Fibroblast of skin of left quadriceps (primary cell): ENCODE data around the gene U2AF2.

Experiments
- DNase-seq, 2 experiments: peaks; one replicate each; pipeline ENCODE4 v3.0.0-alpha.2; 2013; ENCODE audit warnings: low read depth in 2 of 2

U2AF2 gene

GRCh38 chr19:55621673-55622231 is 33.1 kb upstream of the U2AF2 start:
- DNase-seq: no peak

- DNase-seq: no peak
Observed at GRCh38 chr19:55622242-55622969, 32.4 kb upstream of the U2AF2 start.

GRCh38 chr19:55623130-55623529 is 31.7 kb upstream of the U2AF2 start:
- DNase-seq: no peak

- no peak for DNase-seq
Observed at GRCh38 chr19:55623561-55623960, 31.3 kb upstream of the U2AF2 start.

- peak; percentile 84 to 86 for DNase-seq
Observed at GRCh38 chr19:55624109-55625003, 30.5 kb upstream of the U2AF2 start, which contains the start of gene ZNF784. TSS of gene ZNF784 (minus strand) at chr19:55624566. CDS start at chr19:55624561, 5 bp downstream.

GRCh38 chr19:55625004-55625326 is 29.9 kb upstream of the U2AF2 start:
- no peak for DNase-seq

- no peak for DNase-seq
Observed at GRCh38 chr19:55626350-55626749, 28.5 kb upstream of the U2AF2 start.

GRCh38 chr19:55632463-55632834 is 22.4 kb upstream of the U2AF2 start:
- DNase-seq: peak; percentile 80 to 81

GRCh38 chr19:55633861-55634260 is 21.0 kb upstream of the U2AF2 start:
- no peak for DNase-seq

GRCh38 chr19:55635334-55635717 is 19.5 kb upstream of the U2AF2 start:
- DNase-seq: no peak

- no peak for DNase-seq
Observed at GRCh38 chr19:55635856-55636440, 18.9 kb upstream of the U2AF2 start.

GRCh38 chr19:55636723-55637122 is 18.1 kb upstream of the U2AF2 start:
- DNase-seq: no peak

GRCh38 chr19:55637534-55637933 is 17.3 kb upstream of the U2AF2 start:
- no peak for DNase-seq

- DNase-seq: no peak
Observed at GRCh38 chr19:55638864-55639359, 15.9 kb upstream of the U2AF2 start.

- DNase-seq: peak in 1 of 2 experiments; percentile 33
Observed at GRCh38 chr19:55640043-55640576, 14.7 kb upstream of the U2AF2 start.

GRCh38 chr19:55640577-55641425 is 14.0 kb upstream of the U2AF2 start, which contains the start of gene ZNF580:
TSS of gene ZNF580 (plus strand) at chr19:55641002. CDS start at chr19:55642509, 1,507 bp downstream.
- DNase-seq: peak; percentile 62 to 66

- no peak for DNase-seq
Observed at GRCh38 chr19:55641426-55642152, 13.2 kb upstream of the U2AF2 start.

GRCh38 chr19:55642153-55643002 is 12.5 kb upstream of the U2AF2 start:
- no peak for DNase-seq
